Fibroblast of peridontal ligament (primary cell): ENCODE results near the gene SNX13.
A peak's percentile ranks its signal among the peaks of the same experiment; 100 is the strongest.
"Not testable (repeated sequence)": the region's sequence is repeated elsewhere in the genome, so short reads cannot be mapped to it uniquely, and the experiment has no call there.

ENCODE experiments used
- DNase-seq: peaks from one replicate; pipeline ENCODE4 v3.0.0-alpha.2; 2010; ENCODE audit errors: extremely low read depth

The SNX13 gene

DNA sequence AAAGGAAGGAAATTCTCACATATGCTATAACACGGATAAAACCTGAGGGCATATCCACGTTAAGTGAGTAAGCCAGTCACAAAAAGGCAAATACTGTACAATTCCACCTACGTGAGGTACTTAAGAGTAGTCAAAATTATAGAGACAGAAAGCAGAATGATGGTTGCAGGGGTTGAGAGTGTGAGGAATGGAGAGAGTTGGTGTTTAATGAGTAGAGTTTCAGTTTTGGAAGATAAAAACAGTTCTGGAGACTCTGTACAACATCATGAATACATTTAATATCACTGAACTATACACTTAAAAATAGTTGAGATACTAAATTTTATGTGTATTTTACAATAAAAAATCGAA is 95.1 kb downstream of the SNX13 start:
- DNase-seq = no peak

- peak; percentile 6 for DNase-seq
Measured at GRCh38 chr7:17844514-17845196, 95.6 kb downstream of the SNX13 start.

DNA sequence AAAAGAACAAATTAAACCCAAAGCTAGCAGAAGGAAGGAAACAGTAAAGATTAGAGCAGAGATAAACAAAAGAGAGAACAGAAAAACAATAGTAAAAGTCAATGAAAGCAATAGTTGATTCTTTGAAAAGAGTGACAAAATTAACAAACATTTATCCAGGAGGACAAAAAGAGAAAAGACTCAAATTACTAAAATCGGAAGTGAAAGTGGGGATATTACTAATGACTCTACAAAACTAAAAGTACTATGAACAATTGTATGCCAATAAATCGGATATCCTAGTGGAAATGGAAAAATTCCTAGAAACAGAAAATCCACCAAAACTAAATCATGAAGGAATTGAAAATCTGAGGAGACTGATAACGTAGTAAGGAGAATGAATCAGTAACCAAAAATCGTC is 96.3 kb downstream of the SNX13 start:
- no peak for DNase-seq

- peak; percentile 8 for DNase-seq
Measured at GRCh38 chr7:17843041-17843440, 97.3 kb downstream of the SNX13 start.

DNA sequence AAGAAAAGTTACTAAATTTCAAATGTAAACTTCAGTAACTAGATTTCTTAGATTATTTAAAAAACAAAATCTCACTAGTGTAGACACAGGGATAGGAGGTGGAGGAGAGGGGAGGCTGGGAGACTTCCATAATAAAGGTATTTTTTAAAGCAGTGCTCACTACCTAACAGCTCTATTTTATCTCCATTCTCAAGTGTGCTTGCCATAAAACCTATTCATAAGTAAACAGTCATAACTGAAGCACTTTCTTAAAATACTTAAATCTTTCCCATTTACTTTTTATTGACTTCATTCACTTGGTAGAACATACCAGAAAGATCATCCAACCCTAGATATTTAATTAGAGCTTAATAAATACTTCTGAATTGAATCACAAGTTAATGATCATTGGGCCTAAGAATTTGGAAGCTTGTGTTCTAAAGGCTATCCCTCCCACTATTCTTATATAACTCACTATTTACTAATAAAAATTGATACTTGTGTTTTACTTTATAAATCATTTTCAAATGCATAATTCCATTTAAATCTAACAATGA is 107.4 kb downstream of the SNX13 start:
- DNase-seq = no peak

- DNase-seq = no peak
Measured at GRCh38 chr7:17832242-17832641, 108.1 kb downstream of the SNX13 start.

DNA sequence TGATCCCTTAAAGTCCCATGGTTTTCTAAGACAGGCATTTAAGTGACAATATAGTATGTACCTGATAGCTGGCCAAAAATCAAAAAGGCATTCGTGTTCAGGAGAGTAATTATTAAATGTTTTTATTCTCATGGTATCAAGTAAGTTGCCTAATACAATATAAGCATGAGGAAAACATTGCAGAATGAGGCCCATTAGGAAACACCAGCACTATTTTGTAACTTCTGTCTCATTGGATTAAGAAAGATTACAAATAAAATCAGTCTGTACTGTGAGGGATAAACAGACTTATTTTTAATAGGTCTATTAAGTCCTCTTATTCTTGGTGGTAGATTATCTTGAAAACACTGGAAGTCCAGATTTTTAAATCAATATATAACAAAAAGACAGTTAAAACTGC is 110.1 kb downstream of the SNX13 start:
- DNase-seq = peak; percentile 25

GRCh38 chr7:17829001-17829400 is 111.3 kb downstream of the SNX13 start:
- DNase-seq = no peak

DNA sequence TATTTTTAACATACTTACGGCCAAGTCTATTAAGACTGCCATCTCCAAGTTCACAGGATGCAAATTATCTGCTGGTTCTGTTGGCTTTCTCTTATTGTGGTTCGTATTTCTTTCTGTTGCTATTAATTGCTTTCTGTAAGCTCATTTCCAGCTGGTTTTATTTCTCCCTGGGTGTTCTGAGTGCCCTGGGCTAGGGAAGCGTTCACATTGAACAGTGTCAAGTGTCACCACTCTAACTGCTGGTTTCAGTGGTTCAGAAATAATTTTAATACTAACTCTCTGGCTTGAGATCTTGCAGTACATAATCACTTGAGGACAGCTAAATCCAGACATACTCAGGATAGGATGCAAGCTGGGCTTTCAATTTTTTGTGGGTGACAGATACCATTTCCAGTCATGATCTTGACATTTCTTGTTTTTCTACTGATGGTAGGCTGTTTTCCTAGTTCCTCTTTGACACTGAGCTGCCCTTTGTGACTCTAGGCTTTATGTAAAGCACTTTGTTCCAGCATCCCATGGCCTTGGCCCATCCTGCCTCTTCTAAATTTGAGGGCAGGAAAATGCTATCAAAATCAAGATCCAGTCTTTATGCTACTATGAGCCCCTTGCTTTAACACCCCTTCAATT is 117.6 kb downstream of the SNX13 start:
- no peak for DNase-seq

DNA sequence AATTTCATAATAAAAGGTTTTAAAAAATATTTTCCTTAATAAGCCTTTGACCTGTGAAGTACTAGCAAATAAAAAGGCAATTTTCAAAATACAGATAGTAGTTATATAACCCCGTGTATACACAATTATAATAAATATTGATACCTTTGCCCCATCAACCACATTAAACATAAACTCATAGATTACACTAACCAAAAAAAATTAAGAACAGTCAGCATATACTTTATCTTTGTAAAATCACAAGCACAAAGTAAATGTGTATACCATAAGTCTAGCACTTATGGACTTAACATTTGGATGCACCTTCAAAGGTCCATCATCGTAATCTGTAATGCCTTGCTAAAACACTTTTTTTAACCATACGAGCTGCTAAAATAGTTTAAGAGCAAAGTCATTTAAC is 123.4 kb downstream of the SNX13 start:
- DNase-seq = no peak

DNA sequence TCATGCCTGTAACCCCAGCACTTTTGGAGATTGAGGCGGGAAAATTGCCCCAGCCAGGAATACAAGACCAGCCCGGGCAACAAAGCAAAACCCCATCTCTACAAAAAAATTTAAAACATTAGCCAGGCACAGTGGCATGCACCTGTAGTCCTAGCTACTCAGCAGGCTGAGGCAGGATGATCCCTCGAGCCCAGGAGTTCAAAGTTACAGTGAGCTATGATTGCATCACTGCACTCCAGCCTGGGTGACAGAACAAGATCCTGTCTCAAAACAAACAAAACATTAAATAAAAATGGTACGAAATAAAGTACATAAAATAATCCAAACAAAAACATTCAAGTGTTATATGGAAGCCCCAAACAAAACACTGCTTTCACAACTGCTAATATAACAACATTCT is 125.0 kb downstream of the SNX13 start:
- DNase-seq = no peak

- no peak for DNase-seq
Measured at GRCh38 chr7:17814058-17814457, 126.2 kb downstream of the SNX13 start.

- DNase-seq = not testable (repeated sequence)
Measured at GRCh38 chr7:17809215-17809614, 131.1 kb downstream of the SNX13 start.

DNA sequence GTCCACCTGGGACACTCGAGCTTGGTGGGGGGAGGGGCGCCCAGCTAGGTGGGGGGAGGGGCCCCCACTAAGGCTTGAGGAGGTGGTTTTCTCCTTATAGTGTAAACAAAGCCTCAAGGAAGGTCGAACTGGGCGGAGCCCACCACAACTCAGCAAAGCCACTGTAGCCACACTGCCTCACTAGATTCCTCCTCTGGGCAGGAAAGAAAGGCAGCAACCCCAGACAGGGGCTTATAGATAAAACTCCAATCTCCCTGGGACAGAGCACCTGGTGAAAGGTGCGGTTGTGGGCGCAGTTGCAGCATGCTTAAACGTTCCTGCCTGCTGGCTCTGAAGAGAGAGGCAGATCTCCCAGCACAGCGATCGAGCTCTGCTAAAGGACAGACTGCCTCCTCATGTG is 133.1 kb downstream of the SNX13 start:
- no peak for DNase-seq

GRCh38 chr7:17806631-17807030 is 133.7 kb downstream of the SNX13 start:
- DNase-seq = no peak

DNA sequence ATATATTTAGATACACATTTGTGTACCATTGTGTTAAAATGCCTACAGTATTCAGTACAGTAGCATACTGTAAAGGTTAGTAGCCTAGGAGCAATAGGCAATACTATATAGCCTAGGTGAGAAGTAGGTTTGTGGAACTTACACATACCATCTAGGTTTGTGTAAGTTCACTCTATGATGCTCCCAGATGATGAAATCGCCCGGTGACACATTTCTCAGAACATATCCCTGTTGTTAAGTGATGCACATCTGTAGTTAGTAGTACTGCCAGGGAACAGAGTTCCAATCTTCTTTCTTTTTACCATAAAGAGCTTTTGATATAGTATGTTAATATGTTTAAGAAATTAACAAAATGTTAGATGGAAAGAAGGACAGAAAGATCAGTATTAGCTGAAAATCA is 138.2 kb downstream of the SNX13 start:
- DNase-seq = peak; percentile 7

DNA sequence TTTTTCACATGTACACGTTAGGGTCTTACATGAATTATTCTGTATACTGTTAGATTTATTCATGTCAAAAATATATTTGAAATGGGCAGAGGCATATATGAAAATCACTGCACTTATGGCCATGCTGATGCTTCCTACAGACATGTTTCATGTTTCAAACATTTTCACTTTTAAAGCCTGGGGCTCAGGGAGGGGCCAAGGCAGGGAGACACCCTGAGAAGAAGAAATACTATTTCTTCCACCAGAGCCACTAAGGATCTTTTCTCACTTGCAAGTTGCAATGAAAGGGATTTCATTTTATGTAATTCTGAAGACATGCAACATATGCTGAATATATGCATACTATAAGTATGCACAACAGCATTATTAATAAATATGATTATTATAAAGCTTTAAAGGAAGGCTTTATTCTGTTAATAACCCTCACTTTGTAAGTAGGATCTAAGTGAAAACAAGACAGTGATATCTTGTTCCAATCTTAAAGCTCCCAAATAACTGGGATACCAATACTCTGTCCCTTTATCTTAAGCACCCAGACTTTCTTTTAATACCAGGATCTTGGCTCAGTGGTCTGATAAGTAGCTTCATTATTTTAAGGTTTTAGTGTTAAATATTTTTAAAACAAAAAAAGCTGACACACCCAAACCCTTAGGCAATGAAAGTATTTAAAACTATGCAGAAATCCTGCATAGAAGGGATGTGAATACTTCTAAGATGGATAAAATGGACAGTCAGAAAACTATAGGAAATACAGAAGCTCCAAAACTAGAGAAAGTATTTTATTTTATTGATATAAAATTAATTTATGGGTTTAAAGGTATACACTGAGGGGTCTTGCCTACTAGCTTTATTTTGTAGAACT is 148.0 kb downstream of the SNX13 start:
- no peak for DNase-seq

DNA sequence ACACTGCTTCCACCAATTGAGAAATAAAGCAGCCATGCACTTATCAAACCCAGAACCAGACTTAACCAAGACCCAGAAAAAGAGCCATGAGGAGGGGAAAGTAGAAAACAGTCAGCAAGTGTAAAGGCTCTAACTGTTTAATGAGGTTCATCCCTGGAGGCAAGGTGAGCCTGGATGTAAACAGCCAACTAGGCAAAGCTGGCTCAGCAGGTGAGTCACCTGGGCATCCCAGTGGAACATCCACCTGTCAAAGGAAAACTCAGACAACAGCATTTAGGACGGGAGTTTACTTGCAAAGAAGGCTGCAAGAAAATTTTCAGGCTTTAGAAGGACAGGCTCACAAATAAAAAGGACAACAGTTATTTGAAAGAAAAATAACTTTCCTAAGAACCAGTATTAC is 153.0 kb downstream of the SNX13 start:
- no peak for DNase-seq

GRCh38 chr7:17786314-17786852 is 153.9 kb downstream of the SNX13 start:
- no peak for DNase-seq

- no peak for DNase-seq
Measured at GRCh38 chr7:17782216-17782549, 158.1 kb downstream of the SNX13 start.

DNA sequence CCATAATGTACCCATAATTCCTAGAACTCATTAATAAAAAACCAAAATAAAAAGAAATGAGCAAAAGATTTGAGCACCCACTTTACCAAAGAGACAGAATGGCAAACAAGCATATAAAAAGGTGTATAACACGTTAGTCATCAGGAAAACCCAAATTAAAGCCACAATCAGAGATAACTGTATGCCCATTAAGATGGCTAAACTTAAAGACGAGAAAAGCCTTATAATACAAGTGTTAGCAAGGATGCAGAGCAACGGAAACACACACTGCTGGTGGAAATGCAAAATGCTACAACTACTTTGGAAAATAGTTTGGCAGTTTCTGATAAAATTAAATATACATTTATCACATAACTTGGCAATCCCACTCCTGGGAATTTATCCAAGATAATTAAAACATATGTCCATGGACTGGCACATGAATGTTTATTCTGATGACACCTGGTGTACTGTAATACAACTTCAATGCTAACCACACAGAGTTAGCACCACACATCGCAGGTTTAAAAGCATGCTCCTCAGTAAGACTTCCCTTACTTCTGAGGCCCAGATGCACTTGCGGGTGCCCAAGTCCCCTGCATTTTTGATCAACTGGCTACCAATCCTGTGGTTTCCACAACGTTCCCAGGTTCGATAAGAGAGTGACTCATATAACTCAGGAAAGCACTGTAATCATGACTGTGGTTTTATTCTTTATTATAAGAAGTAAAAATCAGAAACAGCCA is 158.6 kb downstream of the SNX13 start:
- peak; percentile 45 for DNase-seq

- no peak for DNase-seq
Measured at GRCh38 chr7:17779381-17779780, 160.9 kb downstream of the SNX13 start.
